SK-N-DZ (cell line): ENCODE results near the gene DYNLT4.
"Not testable (repeated sequence)": the region's sequence is repeated elsewhere in the genome, so short reads cannot be mapped to it uniquely, and the experiment has no call there.

Experiments used
- DNase-seq: peaks from one replicate; pipeline ENCODE4 v3.0.0-alpha.2; 2015; ENCODE audit warnings: low spot score

Gene DYNLT4

DNA sequence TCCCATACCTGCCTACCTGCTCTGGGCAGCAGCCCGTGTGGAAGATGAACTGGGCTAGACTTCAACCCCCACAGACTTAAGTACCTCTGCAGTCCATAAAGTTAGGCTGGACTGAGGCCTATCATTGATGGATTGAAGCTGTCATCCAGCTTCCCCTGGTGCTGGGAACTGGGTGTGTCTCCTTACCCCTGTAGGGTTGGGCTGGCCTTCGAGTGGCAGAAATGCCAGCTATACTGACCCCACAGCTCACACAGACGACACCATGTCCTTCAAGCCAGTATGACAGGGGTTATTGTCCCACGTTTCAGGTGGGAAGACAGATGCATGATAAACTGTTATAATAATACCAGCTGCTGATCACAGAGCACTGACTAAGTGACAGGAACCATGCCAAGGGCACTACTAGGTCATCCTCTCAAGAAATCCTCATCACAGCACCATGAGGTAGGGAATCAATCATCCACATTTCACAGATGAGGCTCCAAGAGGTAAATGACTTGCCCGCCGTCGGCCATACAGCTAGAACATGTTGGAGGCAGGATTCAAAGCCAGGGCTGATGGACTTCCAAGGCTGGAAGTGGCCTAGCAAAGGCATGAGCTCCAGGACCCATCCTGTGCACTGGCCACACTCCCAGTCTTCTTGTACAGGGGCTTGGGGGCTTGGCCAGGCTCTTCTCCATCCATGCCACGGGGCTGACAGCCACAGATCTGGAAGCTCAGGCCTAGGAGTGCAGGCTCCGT, 18.9 kb downstream of the DYNLT4 start, which contains the start of gene BEST4:
Gene BEST4 (minus strand): TSS at position 51 of the 741 bp plus-strand sequence. CDS start 465 bp downstream, outside the sequence.
- no peak for DNase-seq

DNA sequence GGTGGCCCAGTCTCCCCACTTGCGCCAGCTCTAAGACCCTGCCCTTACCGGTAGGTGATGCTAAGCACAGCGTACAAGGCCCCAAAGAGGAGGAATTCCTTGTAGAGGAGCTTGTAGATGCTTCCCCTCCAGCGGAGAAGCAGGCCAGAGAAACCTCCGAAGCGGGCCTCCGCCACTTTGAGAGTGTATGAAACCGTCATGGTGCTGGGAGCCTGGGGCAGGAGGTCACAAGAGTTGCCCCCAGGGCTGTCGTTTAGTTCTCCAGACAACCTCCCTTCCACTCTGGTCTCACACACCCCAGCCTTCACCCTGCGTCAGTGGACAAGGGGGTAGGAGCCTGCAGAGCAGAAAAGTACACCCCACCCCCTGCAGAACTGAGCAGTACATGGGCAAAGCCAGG, 19.6 kb downstream of the DYNLT4 start:
- no peak for DNase-seq

- no peak for DNase-seq
These were observed 20.2 kb downstream of the DYNLT4 start for GRCh38 chr1:44786841-44787426.

DNA sequence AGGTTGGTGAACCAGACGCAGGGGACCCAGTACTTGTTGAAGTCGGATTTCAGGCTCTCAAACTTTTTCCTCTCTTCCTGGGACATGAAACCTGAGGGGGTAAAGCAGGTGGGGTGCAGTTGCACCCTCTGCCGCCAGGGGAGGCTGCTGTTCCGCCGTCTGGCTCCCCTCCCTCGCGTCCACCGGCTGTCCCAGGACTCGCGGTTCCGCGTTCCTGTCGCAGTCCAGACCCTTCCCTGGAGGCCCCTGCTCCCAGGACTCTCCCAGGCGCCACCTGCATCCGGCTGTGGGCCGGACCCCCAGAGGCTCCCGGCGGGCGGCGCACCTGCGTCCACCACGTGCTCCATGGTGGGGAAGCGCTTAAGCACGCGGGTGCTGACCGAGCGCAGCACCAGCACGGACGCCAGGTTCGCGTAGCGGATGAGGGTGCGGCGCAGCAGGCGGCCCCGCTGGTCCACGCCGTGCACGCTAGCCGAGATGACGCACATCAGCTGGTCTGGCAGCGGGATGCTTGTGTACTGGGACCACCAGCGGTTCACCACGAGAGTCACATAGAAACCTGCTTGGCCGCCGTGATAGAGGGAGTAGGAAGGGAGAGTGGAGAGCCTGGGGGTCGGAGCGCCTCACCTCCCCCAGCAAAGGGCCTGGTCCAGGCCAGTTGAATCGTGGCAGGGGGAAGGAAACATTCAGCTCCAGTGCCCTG, 20.9 kb downstream of the DYNLT4 start:
- DNase-seq, result peak; percentile 70

GRCh38 chr1:44785501-44786137, 21.5 kb downstream of the DYNLT4 start:
- no peak for DNase-seq

GRCh38 chr1:44785029-44785380, 22.1 kb downstream of the DYNLT4 start:
- DNase-seq, result no peak

- no peak for DNase-seq
These were observed 22.8 kb downstream of the DYNLT4 start for GRCh38 chr1:44784094-44785028.

GRCh38 chr1:44783697-44784093, 23.5 kb downstream of the DYNLT4 start:
- no peak for DNase-seq

DNA sequence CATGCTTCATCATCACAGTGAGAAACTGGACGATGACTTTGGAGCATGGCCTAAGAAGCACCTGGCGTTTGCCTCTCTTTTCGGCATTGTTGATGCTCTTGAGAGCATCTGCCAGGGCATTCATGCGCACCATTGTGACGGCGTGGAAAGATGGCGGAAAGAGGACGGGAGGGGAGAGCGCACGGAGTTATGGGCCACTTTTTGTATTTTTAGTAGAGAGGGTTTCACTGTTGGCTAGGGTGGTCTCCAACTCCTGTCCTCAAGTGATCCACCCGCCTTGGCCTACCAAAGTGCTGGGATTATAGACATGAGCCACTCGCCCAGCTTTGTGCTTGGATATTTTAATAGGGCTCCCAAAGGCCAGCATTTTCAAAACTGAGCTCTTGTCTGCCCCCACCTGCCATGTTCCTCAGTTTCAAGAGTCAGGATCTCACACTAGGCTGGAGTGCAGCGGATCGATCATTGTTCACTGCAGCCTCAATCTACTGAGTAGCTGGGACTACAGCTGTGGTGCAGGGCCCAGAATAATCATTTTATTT, 26.5 kb downstream of the DYNLT4 start:
- DNase-seq, result no peak

DNA sequence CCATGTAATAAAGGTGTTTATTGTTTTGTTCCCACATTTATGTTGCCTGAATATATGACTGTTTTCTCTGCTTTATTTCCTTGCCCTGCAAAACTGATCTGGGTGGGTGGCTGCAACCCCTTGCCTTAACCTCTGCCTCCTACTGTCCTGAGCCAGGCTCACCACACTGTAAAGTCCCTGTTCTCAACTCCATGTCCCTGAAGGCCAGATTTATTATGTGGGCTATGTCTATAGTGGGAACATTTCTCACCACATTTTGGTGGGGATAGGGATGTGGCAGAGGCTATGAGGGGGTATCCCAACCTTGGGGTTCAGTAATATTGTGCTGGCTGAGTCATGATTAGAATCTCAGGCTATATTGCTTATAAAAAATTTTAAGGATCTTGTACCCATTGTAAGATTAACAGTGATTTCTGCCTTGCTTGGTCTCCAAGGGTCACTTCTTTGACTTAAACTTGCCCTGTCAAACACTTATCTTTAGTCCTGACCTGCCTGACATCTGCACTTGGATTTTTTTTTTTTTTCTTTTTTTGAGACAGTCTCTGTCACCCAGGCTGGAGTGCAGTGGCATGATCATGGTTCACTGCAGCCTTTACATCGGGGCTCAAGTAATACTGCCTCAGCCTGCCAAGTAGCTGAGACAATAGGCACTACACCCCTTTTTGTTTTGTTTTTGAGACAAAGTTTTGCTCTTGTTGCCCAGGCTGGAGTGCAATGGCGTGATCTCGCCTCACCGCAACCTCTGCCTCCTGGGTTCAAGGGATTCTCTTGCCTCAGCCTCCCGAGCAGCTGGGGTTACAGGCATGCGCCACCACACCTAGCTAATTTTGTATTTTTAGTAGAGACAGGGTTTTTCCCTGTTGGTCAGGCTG, 28.2 kb downstream of the DYNLT4 start:
- DNase-seq, result no peak

- DNase-seq, result no peak
These were observed 29.0 kb downstream of the DYNLT4 start for GRCh38 chr1:44777969-44778635.

DNA sequence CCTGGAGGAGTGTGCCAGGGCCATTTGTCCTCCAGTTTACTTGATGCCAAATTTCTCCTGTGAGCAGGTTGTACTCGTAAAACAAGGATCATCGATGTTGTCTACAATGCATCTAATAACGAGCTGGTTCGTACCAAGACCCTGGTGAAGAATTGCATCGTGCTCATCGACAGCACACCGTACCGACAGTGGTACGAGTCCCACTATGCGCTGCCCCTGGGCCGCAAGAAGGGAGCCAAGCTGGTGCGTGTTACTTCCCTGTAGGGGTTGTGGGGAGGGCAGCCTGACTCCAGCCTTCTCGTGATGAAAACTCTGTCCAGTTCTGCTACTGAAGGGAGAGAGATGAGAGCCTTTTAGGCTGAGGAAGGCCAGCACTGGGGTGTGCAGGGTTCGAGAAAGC, 29.6 kb downstream of the DYNLT4 start:
- DNase-seq, result no peak

DNA sequence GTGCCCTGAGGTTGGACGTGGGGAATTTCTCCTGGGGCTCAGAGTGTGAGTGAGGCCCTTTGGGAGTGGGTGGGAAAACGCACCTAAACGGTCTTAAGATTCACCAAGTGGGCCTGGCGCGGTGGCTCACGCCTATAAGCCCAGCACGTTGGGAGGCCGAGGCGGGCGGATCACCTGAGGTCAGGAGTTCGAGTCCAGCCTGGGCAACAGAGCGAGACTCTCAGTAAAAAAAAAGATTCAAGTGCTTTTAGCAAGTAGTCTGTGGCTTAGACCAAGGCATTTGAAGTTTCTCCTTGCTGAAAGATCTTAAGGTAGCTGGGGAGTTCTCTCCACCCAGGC, 30.5 kb downstream of the DYNLT4 start:
- DNase-seq, result no peak

- no peak for DNase-seq
These were observed 31.0 kb downstream of the DYNLT4 start for GRCh38 chr1:44775930-44776729.

DNA sequence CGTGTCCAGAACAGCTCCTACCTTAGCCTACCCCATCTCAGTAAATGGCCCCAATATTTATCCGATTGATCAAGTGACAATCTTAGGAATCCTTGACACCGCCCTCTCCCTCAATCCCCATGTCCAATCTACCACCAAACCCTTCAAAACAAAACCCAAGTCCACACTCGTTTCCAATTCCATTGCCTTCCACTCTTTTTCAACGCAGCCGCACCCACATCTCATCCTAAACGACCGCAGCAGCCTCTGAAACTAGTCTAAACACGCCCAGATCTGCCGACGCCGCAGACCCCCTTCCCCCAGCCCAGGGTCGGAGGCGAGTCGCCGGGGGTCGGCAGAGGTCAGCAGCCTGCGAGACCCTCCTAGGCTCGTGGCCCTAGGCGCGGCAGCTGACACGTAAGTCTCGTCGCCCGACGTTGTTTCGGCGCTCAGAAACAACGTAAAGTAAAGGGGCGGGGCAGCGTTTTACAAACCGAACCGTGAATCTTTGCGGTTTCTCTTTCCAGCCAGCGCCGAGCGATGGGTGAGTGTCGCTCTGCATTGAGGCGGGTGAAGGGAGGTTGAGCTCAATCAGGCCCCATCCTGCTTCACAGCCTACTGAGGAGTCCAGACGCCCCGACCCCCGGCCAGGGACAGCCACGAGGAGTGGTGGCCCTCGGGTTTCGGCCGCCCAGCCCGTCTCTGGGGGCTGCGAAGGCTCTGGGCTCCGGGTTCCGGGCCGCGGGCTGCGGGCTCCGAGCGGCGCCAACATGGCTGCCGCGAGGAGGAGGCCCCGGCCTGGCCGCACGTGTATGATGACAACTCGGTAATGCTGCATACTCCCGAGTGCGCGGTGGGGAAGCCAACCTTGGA, 31.8 kb downstream of the DYNLT4 start, which contains the start of gene RPS8:
Gene RPS8 (plus strand): TSS at position 463 of the 852 bp plus-strand sequence. CDS start 57 bp downstream, at position 520.
- DNase-seq, result peak; percentile 93

DNA sequence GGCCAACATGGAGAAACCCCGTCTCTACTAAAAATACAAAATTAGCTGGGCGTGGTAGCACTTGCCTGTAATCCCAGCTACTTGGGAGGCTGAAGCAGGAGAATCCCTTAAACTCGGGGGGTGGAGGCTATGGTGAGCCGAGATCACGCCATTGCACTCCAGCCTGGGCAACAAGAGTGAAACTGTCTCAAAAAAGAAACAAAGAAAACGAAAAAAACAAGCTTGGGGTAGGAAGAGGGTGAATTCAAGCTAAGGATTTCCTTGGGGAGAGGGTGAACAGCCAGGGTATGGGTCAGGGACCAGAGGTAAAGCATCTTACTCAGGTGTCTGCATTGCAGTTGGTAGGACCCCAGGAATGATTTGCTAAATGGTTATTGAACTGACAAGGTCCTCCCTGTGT, 40.7 kb downstream of the DYNLT4 start:
- not testable (repeated sequence) for DNase-seq

DNA sequence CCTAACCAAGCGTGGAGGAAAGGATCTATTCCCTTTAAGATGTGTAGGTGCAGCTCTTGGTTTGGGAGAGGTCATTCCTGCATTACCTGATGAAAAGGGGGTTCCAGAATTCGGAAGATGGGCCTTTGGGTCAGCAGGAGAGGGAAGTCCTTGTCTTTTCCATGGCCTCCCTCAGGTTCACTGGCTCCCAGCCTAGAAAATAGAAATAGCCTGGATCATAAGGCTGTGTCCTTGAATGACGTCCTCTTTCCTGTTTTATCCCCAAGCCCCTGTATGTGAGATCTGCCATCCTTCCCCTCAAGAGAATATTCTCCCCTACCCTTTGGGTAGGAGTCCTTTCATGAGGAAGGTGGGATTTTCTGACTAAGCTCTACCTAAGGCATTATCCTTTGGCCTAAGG, 46.3 kb downstream of the DYNLT4 start:
- DNase-seq, result no peak

DNA sequence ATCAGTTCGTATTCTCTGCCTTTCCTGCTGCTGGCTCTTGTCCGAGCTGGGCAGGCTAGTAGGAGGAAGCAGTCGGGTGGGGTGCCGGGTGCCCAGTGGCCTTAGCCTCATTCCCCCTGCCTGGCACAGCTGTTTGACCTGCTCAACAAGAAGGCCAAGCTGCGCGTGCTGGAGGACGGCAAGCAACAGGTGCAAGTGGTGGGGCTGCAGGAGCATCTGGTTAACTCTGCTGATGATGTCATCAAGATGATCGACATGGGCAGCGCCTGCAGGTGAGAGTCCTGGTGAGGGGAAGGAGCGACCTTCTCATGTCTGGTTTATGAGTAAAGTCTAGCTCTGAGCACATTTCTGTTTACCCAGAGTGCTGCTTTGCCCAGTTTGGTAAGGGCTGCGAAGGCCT, 48.1 kb downstream of the DYNLT4 start:
- no peak for DNase-seq
